Adrenal gland (tissue), 12 donors: ENCODE data around the gene BSND. TPM values are rescaled to one million over a fixed set of nuclear protein-coding genes. Genes with fewer than 3 reads are reported as not detected.

Source experiments
- DNase-seq, 7 donors: peaks; one replicate each; pipeline ENCODE4 v3.0.0-alpha.2; 2019 to 2020
- H3K27ac ChIP-seq, 5 donors: fragments of 200-600 bp; sonication (generic) in 4 of 5; 1 replicate in 3 of 5; 2 replicates in 2 of 5; pipeline versions ENCODE4 v1.5.1 to v1.8.0; 2016 to 2020; ENCODE audit warnings: mild to moderate bottlenecking in 1 of 5
- H3K27me3 ChIP-seq: fragments of 200-600 bp; 2 replicates; pipeline ENCODE4 v1.8.0; 2021
- H3K36me3 ChIP-seq, 2 donors: fragments of 200-600 bp; replicated peaks in 1 of 2; 1 replicate in 1 of 2; 2 replicates in 1 of 2; pipeline versions ENCODE4 v1.5.1 to v1.8.0; 2018 to 2022
- H3K4me1 ChIP-seq, 2 donors: fragments of 200-600 bp; replicated peaks in 1 of 2; 1 replicate in 1 of 2; 2 replicates in 1 of 2; pipeline versions ENCODE4 v1.5.1 to v1.8.0; 2018 to 2021
- H3K4me3 ChIP-seq, 4 donors: fragments of 200-600 bp; sonication (generic) in 3 of 4; one replicate each; pipeline ENCODE4 v1.5.1; 2016 to 2018
- H3K9me3 ChIP-seq, 3 donors: fragments of 200-600 bp; sonication (generic) in 1 of 3; replicated peaks in 1 of 3; 1 replicate in 2 of 3; 2 replicates in 1 of 3; pipeline versions ENCODE4 v1.5.1 to v1.8.0; 2016 to 2021
- POLR2A ChIP-seq, 2 donors: fragments of 450-650 bp; IDR thresholded peaks; one replicate each; pipeline ENCODE4 v1.6.1; 2017; ENCODE audit warnings: antibody characterized with exemption in 2 of 2, mild to moderate bottlenecking in 2 of 2, moderate library complexity in 1 of 2
- WGBS, 4 donors: extraction: QIAGEN DNeasy Blood & Tissue Kit in 2 of 4; methylation state at CpG; one replicate each; pipeline versions ENCODE4 v1.1.5 to v1.1.7; 2013 to 2017; 5-methylcytosine and 5-hydroxymethylcytosine counted together
- intact Hi-C, 2 donors: fragments of 100-400 bp; cut with DNase I; formaldehyde crosslinking; loops; one replicate each; pipeline versions ENCODE4 v1.14.1 to v1.15.0; 2022 to 2023
- polyA plus RNA-seq, 3 donors: library from polyadenylated mRNA; stranded (reverse); fragments of 200-250 nt in 2 of 3; fragments of 350-450 nt in 1 of 3; fragmentation: Illumina TruSeq in 1 of 3; extraction: RNeasy Lipid Tissue Mini Kit (QIAGEN cat#74804) in 1 of 3; gene quantifications; one replicate each; pipeline ENCODE4 v1.2.3, GENCODE V29; 2013 to 2014
- total RNA-seq, 9 donors: library from RNA; depleted of rRNA in 4 of 9; stranded (reverse); fragments of >200 nt in 4 of 9; fragments of 120-200 nt in 1 of 9; fragmentation: NEBNext Ultra II Directional in 1 of 9; extraction: Animal tissue kit (Norgen Biotek cat#: 25700) in 1 of 9; gene quantifications; one replicate each; pipeline versions ENCODE4 v1.1.0 to v1.2.4, GENCODE V29; 2013 to 2023
- TF ChIP-seq, protein P1 (sequence below), 6 experiments: fragments of 450-650 bp in 4 of 6; fragments of 200-600 bp in 2 of 6; sonication (generic) in 1 of 6; IDR thresholded peaks; 1 replicate in 5 of 6; 2 replicates in 1 of 6; pipeline versions ENCODE4 v1.5.1 to v1.8.0; 2016 to 2021; ENCODE audit warnings: antibody characterized with exemption in 6 of 6, mild to moderate bottlenecking in 2 of 6, moderate library complexity in 1 of 6
- donor health status: healthy with polysubstance abuse.
- donor health status: Bipolar disorder and iron deficiency.
- donor health status: DM: yes; HTN: yes; CAD: no.
- donor health status: DM: no; HTN: no; CAD: no.
- donor health status: DM: no; HTN: no; CAD: no.
- donor health status: DM: yes; HTN: yes; CAD: no.

BSND gene
- total and polyA plus RNA-seq, 12 donors = 0.04 to 0.44 (median 0.08) TPM; not detected in 9

DNA sequence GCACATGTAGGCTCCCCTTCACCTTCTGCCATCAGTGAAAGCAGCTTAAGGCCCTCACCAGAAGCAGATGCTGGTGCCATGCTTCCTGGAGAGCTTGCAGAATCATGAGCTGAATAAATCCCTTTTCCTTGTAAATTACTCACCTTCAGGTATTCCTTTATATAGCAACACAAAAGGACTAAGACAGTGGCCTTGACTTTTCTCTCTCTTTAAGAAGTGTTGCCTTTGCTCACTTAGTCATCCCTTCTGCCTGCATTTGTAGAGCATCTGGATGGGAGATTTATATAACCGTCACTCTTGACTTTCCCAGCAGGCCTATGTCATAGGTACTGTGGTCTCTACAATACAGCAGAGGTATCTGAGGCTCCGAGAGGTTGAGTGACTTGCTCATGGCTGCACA lies 44.3 kb downstream of the BSND start:
- no peak overlapping the region for H3K27ac ChIP-seq
- DNase-seq = no peak
- peaks cover 0 to 5% of the 10 kb centered on the region in 2 donors for H3K4me1 ChIP-seq
- 61 to 79% (median 65%) methylated on average over 2 of the region's 2 CpGs for WGBS, 4 donors
- TF ChIP-seq, protein P1, sequence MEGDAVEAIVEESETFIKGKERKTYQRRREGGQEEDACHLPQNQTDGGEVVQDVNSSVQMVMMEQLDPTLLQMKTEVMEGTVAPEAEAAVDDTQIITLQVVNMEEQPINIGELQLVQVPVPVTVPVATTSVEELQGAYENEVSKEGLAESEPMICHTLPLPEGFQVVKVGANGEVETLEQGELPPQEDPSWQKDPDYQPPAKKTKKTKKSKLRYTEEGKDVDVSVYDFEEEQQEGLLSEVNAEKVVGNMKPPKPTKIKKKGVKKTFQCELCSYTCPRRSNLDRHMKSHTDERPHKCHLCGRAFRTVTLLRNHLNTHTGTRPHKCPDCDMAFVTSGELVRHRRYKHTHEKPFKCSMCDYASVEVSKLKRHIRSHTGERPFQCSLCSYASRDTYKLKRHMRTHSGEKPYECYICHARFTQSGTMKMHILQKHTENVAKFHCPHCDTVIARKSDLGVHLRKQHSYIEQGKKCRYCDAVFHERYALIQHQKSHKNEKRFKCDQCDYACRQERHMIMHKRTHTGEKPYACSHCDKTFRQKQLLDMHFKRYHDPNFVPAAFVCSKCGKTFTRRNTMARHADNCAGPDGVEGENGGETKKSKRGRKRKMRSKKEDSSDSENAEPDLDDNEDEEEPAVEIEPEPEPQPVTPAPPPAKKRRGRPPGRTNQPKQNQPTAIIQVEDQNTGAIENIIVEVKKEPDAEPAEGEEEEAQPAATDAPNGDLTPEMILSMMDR (IDR thresholded peaks at IDR 0.05) = no peak
- no peak for TF ChIP-seq POLR2A (IDR thresholded peaks at IDR 0.05)
- intact Hi-C loops = no loop called here
- H3K9me3 ChIP-seq = no peaks in the 10 kb centered on the region
- H3K36me3 ChIP-seq = no peaks in the 10 kb centered on the region
- no peak overlapping the region for H3K4me3 ChIP-seq
- peaks cover 29% of the 10 kb centered on the region for H3K27me3 ChIP-seq

DNA sequence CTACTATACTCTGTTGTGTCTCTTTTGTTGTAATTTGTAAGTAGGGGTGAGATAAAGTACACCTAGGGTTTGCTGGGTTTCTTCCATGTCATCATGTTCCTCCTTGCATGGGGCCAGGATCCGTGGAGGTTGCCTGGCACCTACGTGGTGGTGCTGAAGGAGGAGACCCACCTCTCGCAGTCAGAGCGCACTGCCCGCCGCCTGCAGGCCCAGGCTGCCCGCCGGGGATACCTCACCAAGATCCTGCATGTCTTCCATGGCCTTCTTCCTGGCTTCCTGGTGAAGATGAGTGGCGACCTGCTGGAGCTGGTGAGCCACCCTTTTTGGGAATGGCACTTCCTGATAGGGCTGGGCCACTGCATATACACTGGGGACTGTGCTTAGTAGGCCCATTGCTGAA lies 45.0 kb downstream of the BSND start:
- 98 to 100% (median 98%) methylated on average over 3 to 9 of the region's 9 CpGs for WGBS, 4 donors
- peaks cover 0 to 5% of the 10 kb centered on the region in 2 donors for H3K4me1 ChIP-seq
- TF ChIP-seq POLR2A (IDR thresholded peaks at IDR 0.05) = no peak
- no peak overlapping the region for H3K4me3 ChIP-seq
- intact Hi-C loops = no loop called here
- H3K36me3 ChIP-seq = no peaks in the 10 kb centered on the region
- no peaks in the 10 kb centered on the region for H3K9me3 ChIP-seq
- peaks cover 22% of the 10 kb centered on the region for H3K27me3 ChIP-seq
- no peak overlapping the region for H3K27ac ChIP-seq
- no peak for DNase-seq

DNA sequence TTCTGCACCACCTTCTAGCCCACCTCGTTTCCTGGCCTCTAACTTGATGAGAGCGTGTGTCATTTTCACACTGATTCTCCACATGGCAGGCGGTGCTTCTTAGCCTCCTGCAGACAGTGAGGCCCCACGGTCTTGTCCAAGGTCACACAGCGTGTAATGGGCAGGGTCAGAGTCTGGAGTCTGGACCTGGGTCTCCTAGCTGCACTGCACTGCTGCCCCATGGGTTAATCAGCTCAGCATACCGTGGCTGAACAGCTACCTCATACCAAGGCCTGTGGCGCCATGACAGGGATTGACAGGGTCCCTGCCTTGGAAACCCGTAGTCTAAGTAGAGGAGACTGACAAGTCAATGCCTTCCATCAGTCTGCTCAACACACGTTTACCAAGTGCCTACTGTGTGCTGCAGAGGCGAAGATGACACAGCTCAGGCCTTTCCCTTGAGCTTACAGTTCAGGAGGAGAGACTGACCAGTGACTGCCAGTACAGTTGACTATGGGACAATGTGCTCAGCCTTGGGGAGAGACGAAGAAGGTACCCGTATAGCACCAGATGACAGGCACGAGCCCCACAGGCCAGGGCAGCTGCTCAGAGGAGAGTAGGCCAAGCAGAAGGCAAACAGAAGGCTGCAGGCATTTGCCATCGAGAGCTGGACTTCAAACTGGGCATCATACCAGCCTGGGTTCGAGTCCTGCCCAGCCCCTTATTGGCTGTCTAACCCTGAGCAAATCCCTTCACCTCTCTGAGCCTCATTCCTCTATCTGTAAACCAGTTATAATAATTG lies 46.1 kb downstream of the BSND start:
- Histone ChIP-seq H3K4me1 (no peaks in the 10 kb centered on the region), H3K4me3 (no peak overlapping the region), H3K9me3 (no peaks in the 10 kb centered on the region), H3K36me3 (no peaks in the 10 kb centered on the region), H3K27ac (no peak overlapping the region), H3K27me3 (peaks cover 11% of the 10 kb centered on the region)
- 74 to 80% (median 78%) methylated on average over 8 to 15 of the region's 15 CpGs for WGBS, 4 donors
- no peak for DNase-seq
- TF ChIP-seq, protein P1 (IDR thresholded peaks at IDR 0.05) = no peak
- TF ChIP-seq POLR2A (IDR thresholded peaks at IDR 0.05) = no peak
- intact Hi-C loops = no loop called here

DNA sequence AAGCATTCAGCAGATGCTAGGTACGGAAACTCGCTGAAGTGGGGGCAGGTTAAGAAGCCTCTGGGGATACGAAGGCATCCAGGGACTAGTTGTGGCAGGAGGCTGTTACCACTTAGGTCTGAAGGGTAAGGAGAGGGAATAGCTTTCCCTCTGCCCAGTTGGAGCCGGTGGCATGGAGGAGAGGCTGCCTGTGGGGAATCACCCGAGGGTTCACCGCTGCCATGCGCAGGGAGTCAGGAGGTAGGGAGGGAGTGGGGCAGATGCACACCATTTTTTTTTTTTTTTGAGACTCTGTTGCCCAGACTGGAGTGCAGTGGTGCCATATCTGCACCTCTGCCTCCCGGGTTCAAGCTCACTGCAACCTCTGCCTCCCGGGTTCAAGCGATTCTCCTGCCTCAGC lies 46.7 kb downstream of the BSND start:
- Histone ChIP-seq H3K4me3 (no peak overlapping the region), H3K36me3 (no peaks in the 10 kb centered on the region), H3K9me3 (no peaks in the 10 kb centered on the region), H3K27me3 (peaks cover 4% of the 10 kb centered on the region), H3K4me1 (no peaks in the 10 kb centered on the region), H3K27ac (no peak overlapping the region)
- DNase-seq = no peak
- no peak for TF ChIP-seq POLR2A (IDR thresholded peaks at IDR 0.05)
- TF ChIP-seq, protein P1 (IDR thresholded peaks at IDR 0.05) = no peak
- whole genome bisulfite sequencing, 4 donors = 91 to 95% (median 93%) methylated on average over 10 of the region's 10 CpGs
- intact Hi-C loops = no loop called here

DNA sequence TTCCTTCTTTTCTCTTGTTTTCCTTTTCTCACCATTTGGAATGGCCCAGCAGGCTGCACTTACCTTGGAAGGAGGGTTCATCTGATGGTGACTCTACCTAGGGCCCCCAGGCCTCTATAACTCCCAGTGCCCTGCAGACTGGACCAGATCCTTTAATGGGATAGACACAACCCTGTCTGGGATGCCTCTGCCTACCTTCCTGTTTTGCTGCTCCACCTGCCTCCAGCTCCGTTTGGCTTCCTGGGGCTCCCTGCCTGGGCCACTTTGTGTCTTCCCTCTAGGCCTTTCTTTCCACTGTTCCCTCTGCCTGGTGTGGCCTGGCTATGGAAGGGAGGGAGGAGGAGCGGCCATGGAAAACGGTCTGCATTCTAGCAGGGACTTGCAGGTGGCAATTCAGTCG lies 48.1 kb downstream of the BSND start:
- no peaks in the 10 kb centered on the region for H3K4me1 ChIP-seq
- H3K9me3 ChIP-seq = no peaks in the 10 kb centered on the region
- no peak overlapping the region for H3K4me3 ChIP-seq
- TF ChIP-seq, protein P1 (IDR thresholded peaks at IDR 0.05) = no peak
- no peak overlapping the region for H3K27ac ChIP-seq
- no peaks in the 10 kb centered on the region for H3K36me3 ChIP-seq
- no peak for DNase-seq
- H3K27me3 ChIP-seq = no peaks in the 10 kb centered on the region
- 78 to 84% (median 80%) methylated on average over 4 of the region's 4 CpGs for WGBS, 4 donors
- intact Hi-C loops = no loop called here
